Activated CD8-positive, alpha-beta T cell treated with anti-CD3 and anti-CD28 coated beads for 36 hours (primary cell): ENCODE data around the gene PNMA1. TPM values are rescaled to one million over a fixed set of nuclear protein-coding genes. Genes with fewer than 3 reads are reported as not detected.

Experiments
- microRNA-seq: library from miRNA; unstranded; fragments of <30 nt; microRNA quantifications from one replicate; pipeline ENCODE4 v1.2.0, GENCODE V29; 2022; ENCODE audit warnings: borderline microRNAs expressed, borderline replicate concordance
- total RNA-seq, 2 experiments: library from RNA; stranded (reverse); gene quantifications; one replicate each; pipeline ENCODE4 v1.2.3, GENCODE V29; 2021

Gene PNMA1
- total RNA-seq, 2 experiments from 2014 or later: 22.9 to 24.1 TPM

Small RNA genes within 50 kb of the gene (microRNA-seq; reads per million reads assigned to microRNA genes)
- gene MIR4505: not detected

Other genes starting within 250 kb of the PNMA1 start
- 10 to 100 TPM; 14.2 to 15.2 TPM for gene RIOX1, start 223.5 kb downstream of the PNMA1 start, total RNA-seq
- gene ACOT1, start 177.2 kb downstream of the PNMA1 start, total RNA-seq: 1 to 10 TPM; 1.2 to 1.3 TPM
- gene HEATR4, start 155.4 kb downstream of the PNMA1 start, total RNA-seq: not detected
- 1 to 10 TPM; 4.9 to 6.3 TPM for gene ACOT2, start 145.2 kb downstream of the PNMA1 start, total RNA-seq
- gene ACOT4, start 122.5 kb downstream of the PNMA1 start, total RNA-seq: 1 to 10 TPM; 1.8 to 2.2 TPM
- not detected for gene ACOT6, start 101.9 kb downstream of the PNMA1 start, total RNA-seq
- gene DNAL1, start 69.4 kb downstream of the PNMA1 start, total RNA-seq: 1 to 10 TPM; 4.8 to 5.9 TPM
- 10 to 100 TPM; 10.6 to 11.0 TPM for gene PTGR2, start 137.4 kb upstream of the PNMA1 start, total RNA-seq
- 10 to 100 TPM; 54.9 to 56.1 TPM for gene ZNF410, start 172.5 kb upstream of the PNMA1 start, total RNA-seq
- gene FAM161B, start 235.7 kb upstream of the PNMA1 start, total RNA-seq: 1 to 10 TPM; 1.0 to 1.3 TPM
- gene COQ6, start 235.9 kb upstream of the PNMA1 start, total RNA-seq: 10 to 100 TPM; 20.2 to 23.2 TPM